Measurements from ENCODE around the gene MKRN2.
"Not testable (repeated sequence)": the region's sequence is repeated elsewhere in the genome, so short reads cannot be mapped to it uniquely, and the experiment has no call there.

The MKRN2 gene

DNA sequence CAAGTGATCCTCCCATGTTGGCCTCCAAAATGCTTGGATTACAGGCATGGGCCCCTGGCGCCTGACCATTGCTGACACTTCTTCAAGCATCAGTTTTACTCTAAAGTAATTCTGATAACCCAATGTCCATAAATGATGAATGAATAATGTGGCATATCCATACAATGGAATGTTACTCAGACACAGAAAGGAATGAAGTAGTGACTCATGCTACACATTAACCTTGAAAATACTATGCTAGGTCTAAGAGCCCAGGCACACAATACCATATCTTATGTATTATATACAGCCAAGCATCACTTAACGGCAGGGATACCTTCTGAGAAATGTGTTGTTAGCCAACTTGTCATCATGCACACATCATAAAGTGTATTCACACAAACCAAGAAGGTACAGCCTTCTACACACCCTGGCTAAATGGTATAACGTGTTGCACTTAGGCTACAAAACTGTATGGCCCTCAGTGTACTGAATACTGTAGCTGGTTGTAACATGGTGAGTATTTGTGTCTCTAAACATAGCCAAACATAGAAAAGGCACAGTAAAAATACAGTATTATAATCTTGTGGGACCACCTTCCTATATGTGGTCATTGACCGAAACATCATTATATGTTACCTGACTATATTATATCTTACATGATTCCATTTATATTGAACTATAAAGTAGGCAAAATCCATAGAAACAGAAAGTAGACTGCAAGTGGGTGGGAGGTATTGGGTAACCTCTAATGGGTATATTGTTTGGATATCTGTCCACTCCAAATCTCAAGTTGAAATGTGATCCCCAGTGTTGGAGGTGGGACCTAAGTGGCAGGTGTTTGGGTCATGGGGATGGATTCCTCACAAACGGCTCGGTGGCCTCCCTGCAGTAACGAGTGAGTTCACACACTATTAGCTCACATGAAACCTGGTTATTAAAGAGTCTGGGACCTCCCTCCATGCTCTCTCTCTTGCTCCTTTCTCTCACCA, 31.4 kb downstream of the MKRN2 start:
- DNase-seq (ENCODE audit: low read depth in 2 of 2) = no peak

DNA sequence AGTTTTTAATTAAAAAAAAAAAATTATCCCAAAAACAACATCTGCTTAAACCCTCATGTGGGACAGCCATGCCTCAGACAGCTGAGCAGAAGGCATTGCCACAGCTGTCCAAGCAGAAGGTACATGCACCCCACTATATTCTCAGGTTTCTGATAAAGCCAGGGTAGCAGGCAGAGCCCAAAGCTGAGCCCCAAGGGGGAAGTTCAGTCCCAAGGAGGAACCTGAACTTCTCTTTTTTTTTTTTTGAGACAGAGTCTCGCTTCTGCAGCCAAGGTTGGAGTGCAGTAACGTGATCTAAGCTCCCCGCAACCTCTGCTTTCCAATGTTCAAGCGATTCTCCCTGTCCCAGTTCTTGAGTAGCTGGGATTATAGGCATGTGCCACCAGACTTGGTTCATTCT, 33.2 kb downstream of the MKRN2 start:
- DNase-seq (ENCODE audit: low read depth in 2 of 2) = no peak

- no peak for DNase-seq (ENCODE audit: low read depth in 2 of 2)
Observed at GRCh38 chr3:12591456-12591855, 34.6 kb downstream of the MKRN2 start.

- no peak for DNase-seq (ENCODE audit: low read depth in 2 of 2)
Observed at GRCh38 chr3:12591997-12592715, 35.3 kb downstream of the MKRN2 start.

DNA sequence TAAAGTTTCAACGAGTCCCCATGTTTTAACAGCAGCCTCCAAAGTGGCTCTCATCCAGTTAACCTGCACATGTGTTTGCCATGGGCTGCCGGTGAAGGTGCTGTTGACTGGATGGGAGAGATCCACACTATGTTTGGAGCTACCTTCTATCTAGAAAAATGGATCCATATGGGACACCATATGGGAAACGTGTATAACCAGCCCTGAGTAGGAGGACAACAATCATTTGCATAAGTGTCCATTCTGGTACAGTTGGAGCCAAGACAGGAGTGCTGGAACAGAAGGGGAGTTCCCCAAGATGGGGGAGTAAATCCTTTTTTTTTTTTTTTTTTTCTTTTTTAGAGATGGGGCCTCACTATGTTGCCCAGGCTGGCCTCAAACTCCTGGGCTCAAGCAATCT, 36.6 kb downstream of the MKRN2 start:
- no peak for DNase-seq (ENCODE audit: low read depth in 2 of 2)

GRCh38 chr3:12598890-12599289, 42.0 kb downstream of the MKRN2 start:
- DNase-seq (ENCODE audit: low read depth in 2 of 2) = no peak

- DNase-seq (ENCODE audit: low read depth in 2 of 2) = no peak
Observed at GRCh38 chr3:12601072-12601471, 44.2 kb downstream of the MKRN2 start.

DNA sequence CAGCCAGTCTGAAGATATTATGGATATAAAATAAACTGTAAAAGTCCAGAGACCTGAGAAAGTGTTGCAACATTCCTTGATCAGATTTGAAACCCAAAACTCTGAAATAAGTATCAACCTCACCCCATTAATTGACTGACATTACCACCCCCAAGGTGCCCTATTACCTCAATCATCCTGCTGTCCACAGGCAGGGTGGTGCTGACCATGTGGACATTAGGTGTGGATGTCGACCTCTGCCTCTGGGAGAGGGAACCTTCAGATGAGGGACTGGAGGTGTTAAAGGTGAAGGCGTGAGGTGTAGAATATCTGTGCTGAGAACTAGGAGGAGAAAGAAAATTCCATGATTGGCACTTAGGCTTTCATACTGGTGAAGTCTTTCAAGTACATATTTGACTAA, 47.1 kb downstream of the MKRN2 start:
- DNase-seq (ENCODE audit: low read depth in 2 of 2) = no peak

DNA sequence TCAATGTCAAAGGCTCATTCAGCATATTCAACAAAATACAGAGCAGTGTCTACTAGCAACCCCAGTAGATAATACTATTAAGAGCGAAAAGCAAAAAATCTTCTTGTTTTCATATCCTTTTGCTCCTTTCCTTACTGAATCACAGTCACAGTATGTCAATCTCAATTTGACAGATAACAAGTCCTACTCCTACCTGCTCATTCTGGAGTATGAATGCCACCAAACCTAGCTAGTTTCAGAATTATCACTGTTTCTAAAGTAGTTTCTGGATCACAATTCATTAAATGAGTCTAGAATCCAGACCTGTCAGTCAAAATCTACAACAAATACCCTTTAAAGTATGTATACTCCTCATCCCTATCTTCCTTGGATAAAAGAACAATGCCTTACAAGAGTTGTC, 51.5 kb downstream of the MKRN2 start:
- DNase-seq (ENCODE audit: low read depth in 2 of 2) = no peak

DNA sequence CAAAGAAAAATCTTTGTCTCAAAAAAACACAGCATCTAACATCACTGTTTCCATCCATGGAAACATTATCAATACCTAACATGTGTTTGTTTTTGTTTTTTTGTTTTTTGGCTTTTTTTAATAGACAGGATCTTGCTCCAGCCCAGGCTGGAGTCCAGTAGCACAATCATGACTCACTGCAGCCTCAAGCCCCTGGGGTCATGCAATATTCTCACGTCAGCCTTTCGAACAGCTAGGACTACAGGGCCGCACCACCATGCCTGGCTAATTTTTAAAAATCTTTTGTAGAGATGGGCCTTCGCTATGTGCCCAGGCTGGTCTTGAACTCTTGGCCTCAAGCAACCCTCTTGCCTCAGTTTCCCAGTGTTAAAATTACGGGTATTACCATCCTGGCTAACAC, 54.2 kb downstream of the MKRN2 start:
- DNase-seq (ENCODE audit: low read depth in 2 of 2) = no peak

DNA sequence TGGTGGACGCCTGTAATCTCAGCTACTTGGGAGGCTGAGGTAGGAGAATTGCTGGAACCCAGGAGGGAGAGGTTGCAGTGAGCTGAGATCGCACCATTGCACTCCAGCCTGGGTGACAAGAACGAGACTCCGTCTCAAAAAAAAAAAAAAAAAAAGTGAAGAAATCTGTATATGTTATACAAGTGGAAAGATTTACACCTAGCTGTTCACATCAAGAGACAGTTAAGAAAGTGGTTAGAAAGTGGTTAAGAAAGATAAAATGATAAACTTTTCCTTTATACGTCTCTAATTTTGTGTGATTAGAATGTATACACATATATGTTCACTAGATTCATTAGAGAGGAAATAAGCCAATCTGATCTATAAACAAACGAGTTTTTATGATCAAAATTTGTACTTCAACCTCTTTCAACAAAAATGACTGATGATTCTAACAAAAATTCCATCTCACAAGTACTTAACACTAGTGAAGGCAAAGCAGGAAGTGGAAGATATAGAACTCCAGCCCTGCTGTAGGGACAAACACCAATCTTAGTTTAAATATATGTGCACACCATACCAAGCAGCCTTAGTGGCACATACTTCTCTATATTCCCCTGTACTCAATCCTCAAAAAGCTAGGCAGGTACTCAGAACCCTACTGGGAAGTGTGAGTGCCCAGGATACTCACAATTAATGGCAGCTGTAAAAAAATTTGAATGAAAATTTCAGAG, 55.8 kb downstream of the MKRN2 start:
- DNase-seq (ENCODE audit: low read depth in 2 of 2) = no peak

DNA sequence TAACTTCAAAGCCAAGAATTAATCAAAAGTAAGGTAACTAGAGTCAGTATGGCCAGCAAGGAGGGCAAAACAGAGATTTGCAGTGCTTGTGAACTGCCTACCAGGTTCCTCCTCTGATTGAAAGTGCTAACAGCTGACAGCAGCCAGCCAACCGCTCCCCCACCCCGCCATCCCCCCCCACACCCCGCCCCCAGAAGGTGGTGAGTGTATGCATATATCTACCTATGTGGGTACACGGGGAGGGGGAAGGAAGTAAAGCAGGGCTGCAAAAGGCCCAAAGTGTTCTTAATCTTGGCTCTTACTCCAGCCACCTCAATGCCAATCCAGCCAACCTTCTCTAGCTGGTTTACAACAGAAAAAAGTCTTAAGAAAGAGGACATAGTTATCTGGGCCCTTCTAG, 56.4 kb downstream of the MKRN2 start:
- no peak for DNase-seq (ENCODE audit: low read depth in 2 of 2)

DNA sequence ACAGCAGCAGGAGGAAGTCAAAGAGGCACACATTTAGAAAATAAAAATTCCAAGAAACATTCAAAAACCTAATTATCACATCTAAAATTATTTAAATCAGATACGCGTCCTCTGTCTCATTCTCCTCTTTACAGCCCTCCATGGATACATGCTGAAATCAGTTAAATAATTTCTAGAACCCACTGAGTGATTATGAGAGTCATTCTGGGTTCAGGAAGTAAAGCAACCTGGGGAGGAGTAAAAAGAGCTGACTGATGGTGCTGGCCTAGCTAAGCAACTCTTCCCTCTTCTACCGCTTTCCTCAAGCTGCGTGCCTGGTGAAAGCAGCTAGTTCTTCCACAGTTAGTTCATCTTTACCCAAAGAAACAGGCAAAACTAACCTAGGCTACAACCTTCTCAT, 58.4 kb downstream of the MKRN2 start:
- no peak for DNase-seq (ENCODE audit: low read depth in 2 of 2)

DNA sequence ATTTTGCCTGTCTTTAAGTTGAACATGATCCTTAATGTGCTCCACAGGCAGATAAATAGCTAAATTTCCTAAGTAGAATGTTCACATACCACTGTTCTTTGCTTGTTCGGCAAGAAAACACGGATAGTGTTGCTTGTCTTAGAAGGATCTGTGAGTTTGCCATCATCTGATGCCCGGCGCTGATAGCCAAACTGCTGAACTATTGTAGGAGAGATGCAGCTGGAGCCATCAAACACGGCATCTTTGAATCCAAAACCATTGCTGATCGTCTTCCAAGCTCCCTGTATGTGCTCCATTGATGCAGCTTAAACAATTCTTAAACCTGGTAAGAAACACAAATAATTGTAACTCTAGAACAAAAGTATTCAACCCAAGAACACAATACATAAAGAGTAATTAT, 61.5 kb downstream of the MKRN2 start:
- DNase-seq (ENCODE audit: low read depth in 2 of 2) = no peak

DNA sequence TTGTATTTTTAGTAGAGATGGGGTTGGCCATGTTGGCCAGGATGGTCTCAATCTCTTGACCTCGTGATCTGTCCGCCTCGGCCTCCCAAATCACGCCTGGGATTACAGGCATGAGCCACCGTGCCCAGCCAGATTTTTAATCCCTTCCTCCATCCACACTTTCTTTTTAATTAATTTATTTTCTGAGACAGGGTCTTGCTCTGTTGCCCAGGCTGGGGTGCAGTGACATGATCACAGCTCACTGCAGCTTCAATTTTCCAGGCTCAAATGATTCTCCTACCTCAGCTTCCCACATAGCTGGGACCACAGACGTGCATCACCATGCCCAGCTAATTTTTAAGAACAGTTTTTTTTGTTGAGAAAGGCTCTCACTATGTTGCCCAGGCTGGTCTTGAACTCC, 63.4 kb downstream of the MKRN2 start:
- DNase-seq (ENCODE audit: low read depth in 2 of 2) = no peak

DNA sequence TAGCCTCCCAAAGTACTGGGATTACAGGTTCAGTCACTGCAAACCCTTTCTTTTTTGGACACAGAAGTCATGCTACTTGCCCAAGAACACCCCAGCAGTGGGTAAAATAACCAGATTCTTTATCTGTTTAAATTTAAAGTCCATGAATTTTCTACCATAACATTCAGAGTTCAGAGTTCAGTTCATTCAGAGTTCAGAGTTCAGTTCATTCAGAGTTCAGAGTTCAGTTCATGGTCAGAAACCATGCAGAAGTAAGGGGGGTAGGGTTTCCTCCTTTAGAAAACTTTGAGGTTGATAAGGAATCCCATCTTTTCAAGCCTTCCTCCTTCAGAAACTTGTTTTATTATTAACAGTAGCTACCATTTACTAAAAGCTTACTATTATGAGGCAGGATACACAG, 63.8 kb downstream of the MKRN2 start:
- no peak for DNase-seq (ENCODE audit: low read depth in 2 of 2)

DNA sequence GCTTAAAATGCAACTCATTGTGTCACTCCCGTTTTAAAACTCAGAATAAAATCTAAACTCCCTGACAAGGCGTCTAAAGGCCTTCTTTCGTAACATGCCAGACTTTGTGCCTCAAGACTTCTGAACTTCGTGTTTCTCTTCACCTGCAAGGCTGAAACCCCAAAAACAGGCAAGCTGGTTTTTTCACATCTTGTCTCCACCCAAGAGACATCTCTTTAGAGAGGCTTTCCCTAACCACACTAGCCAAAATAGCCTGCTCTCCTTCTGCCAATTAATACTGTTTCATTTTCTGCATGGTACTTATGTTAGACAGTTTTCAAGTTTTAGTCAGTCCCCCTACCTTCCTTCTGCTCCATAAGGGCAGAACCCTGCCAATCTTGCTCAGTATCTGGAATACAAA, 65.4 kb downstream of the MKRN2 start:
- no peak for DNase-seq (ENCODE audit: low read depth in 2 of 2)

GRCh38 chr3:12624056-12624455, 67.2 kb downstream of the MKRN2 start:
- no peak for DNase-seq (ENCODE audit: low read depth in 2 of 2)

- not testable (repeated sequence) for DNase-seq (ENCODE audit: low read depth in 2 of 2)
Observed at GRCh38 chr3:12624964-12625363, 68.1 kb downstream of the MKRN2 start.

GRCh38 chr3:12627370-12627769, 70.5 kb downstream of the MKRN2 start:
- no peak for DNase-seq (ENCODE audit: low read depth in 2 of 2)

GRCh38 chr3:12628813-12629212, 71.9 kb downstream of the MKRN2 start:
- DNase-seq (ENCODE audit: low read depth in 2 of 2) = no peak

DNA sequence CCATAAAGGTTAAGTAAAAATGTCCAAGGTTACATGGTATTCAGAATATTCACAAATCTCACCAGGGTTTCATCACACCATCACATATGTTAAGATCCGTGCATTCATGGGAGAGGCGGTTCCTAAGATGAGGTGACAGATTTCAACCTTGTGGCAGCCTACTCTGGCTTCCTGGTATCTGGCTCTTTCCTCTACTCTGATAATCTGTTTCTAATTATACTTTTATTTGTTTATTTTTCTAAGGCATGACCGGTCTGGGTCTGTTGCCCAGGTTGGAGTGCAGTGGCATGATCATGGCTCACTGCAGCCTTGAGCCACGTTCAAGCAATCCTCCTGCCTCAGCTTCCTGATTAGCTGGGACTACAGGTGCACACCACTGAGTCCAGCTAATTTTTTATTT, 72.7 kb downstream of the MKRN2 start:
- DNase-seq (ENCODE audit: low read depth in 2 of 2) = no peak

GRCh38 chr3:12630292-12630691, 73.4 kb downstream of the MKRN2 start:
- no peak for DNase-seq (ENCODE audit: low read depth in 2 of 2)

Data from activated CD4-positive, alpha-beta T cell treated with anti-CD3 and anti-CD28 coated beads for 24 hours (primary cell).